Fibroblast of lung (primary cell): ENCODE data around the gene COL25A1.

ENCODE experiments used
- EZH2 ChIP-seq: IDR thresholded peaks from 2 replicates; pipeline ENCODE4 v1.5.1; 2012; ENCODE audit warnings: low read length, control low read depth, mild to moderate bottlenecking; ENCODE audit errors: missing control alignments
- TF ChIP-seq, protein P1 (sequence below), 2 donors: IDR thresholded peaks in 1 of 2; conservative IDR thresholded peaks in 1 of 2; 1 replicate in 1 of 2; 2 replicates in 1 of 2; pipeline ENCODE4 v1.5.1; 2011 to 2012; ENCODE audit warnings: low read length in 2 of 2, control low read depth in 1 of 2, inconsistent platforms in 1 of 2, low read depth in 1 of 2, mild to moderate bottlenecking in 1 of 2

GRCh38 chr4:109148577-109149075, 153.8 kb downstream of the COL25A1 start:
- TF ChIP-seq, protein P1, sequence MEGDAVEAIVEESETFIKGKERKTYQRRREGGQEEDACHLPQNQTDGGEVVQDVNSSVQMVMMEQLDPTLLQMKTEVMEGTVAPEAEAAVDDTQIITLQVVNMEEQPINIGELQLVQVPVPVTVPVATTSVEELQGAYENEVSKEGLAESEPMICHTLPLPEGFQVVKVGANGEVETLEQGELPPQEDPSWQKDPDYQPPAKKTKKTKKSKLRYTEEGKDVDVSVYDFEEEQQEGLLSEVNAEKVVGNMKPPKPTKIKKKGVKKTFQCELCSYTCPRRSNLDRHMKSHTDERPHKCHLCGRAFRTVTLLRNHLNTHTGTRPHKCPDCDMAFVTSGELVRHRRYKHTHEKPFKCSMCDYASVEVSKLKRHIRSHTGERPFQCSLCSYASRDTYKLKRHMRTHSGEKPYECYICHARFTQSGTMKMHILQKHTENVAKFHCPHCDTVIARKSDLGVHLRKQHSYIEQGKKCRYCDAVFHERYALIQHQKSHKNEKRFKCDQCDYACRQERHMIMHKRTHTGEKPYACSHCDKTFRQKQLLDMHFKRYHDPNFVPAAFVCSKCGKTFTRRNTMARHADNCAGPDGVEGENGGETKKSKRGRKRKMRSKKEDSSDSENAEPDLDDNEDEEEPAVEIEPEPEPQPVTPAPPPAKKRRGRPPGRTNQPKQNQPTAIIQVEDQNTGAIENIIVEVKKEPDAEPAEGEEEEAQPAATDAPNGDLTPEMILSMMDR (conservative IDR thresholded peaks at IDR 0.05 in 1 of 2, IDR thresholded peaks at IDR 0.05 in 1 of 2; ENCODE audit: low read depth in 1 of 2, low read length in 2 of 2), result no peak
- no peak for TF ChIP-seq EZH2
